Coronary artery (tissue), 2 donors: ENCODE results near the gene PARD6G.

Experiments used
- DNase-seq: peaks from one replicate; pipeline ENCODE4 v3.0.0-alpha.2; 2017; ENCODE audit warnings: low spot score
- H3K27ac ChIP-seq, 2 donors: fragments of 200-600 bp; sonication (generic); one replicate each; pipeline ENCODE4 v1.5.1; 2016 to 2019
- H3K4me3 ChIP-seq: fragments of 200-600 bp; sonication (generic); 2 replicates; pipeline ENCODE4 v1.5.1; 2016; ENCODE audit warnings: mild to moderate bottlenecking, moderate library complexity
- CTCF ChIP-seq: fragments of 200-600 bp; sonication (generic); IDR thresholded peaks from one replicate; pipeline ENCODE4 v1.5.1; 2019; ENCODE audit warnings: antibody characterized with exemption

PARD6G gene

GRCh38 chr18:80181642-80182461, 65.5 kb downstream of the PARD6G start:
- DNase-seq, result no peak
- TF ChIP-seq CTCF, result no peak
- no peak overlapping the region for H3K27ac ChIP-seq
- no peak overlapping the region for H3K4me3 ChIP-seq

GRCh38 chr18:80180778-80181564, 66.3 kb downstream of the PARD6G start:
- DNase-seq, result no peak
- no peak overlapping the region for H3K27ac ChIP-seq

GRCh38 chr18:80179857-80180558, 67.3 kb downstream of the PARD6G start:
- no peak for TF ChIP-seq CTCF
- DNase-seq, result no peak
- Histone ChIP-seq H3K27ac (no peak overlapping the region), H3K4me3 (no peak overlapping the region)

More at GRCh38 chr18:80180778-80181564, 66.3 kb downstream of the PARD6G start:
- TF ChIP-seq CTCF, result no peak
- no peak overlapping the region for H3K4me3 ChIP-seq

GRCh38 chr18:80178935-80179818, 68.1 kb downstream of the PARD6G start:
- Histone ChIP-seq H3K27ac (no peak overlapping the region), H3K4me3 (no peak overlapping the region)
- no peak for TF ChIP-seq CTCF
- no peak for DNase-seq

- no peak for TF ChIP-seq CTCF
- Histone ChIP-seq H3K27ac (no peak overlapping the region), H3K4me3 (no peak overlapping the region)
- no peak for DNase-seq
Measured at GRCh38 chr18:80177128-80177527, 70.2 kb downstream of the PARD6G start.

GRCh38 chr18:80176334-80177073, 70.8 kb downstream of the PARD6G start:
- no peak for DNase-seq
- no peak for TF ChIP-seq CTCF
- Histone ChIP-seq H3K27ac (no peak overlapping the region), H3K4me3 (no peak overlapping the region)
